ENCODE measurements around the gene ABLIM2.

The ABLIM2 gene

GRCh38 chr4:8083086-8083825 is 75.4 kb downstream of the ABLIM2 start:
- no peak for DNase-seq (ENCODE audit: low spot score)

DNA sequence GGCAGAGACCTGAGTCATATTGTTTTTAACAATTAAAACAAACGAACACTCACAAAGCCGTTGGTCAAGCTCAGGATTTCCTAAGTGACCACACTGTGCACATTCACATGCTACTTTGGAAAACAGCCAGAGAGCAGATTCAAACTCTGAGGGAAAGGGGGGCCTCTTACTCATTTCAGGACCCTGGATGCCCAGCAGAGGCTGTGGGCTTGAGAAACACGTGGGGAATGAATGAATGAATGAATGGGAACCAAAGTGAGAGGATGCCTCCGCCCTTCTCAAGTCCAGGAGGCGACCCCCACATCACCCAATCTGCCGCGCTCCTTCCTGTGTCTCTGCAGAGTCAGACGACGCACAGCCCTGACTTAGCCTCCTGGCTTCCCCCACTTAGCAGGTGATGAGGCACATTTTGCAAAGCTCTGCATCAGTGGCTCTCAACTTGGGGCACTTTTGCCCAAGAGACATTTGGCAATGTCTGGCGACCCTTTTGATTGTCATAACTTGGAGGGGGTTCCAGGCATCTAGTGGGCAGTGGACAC is 76.0 kb downstream of the ABLIM2 start:
- no peak for DNase-seq (ENCODE audit: low spot score)

DNA sequence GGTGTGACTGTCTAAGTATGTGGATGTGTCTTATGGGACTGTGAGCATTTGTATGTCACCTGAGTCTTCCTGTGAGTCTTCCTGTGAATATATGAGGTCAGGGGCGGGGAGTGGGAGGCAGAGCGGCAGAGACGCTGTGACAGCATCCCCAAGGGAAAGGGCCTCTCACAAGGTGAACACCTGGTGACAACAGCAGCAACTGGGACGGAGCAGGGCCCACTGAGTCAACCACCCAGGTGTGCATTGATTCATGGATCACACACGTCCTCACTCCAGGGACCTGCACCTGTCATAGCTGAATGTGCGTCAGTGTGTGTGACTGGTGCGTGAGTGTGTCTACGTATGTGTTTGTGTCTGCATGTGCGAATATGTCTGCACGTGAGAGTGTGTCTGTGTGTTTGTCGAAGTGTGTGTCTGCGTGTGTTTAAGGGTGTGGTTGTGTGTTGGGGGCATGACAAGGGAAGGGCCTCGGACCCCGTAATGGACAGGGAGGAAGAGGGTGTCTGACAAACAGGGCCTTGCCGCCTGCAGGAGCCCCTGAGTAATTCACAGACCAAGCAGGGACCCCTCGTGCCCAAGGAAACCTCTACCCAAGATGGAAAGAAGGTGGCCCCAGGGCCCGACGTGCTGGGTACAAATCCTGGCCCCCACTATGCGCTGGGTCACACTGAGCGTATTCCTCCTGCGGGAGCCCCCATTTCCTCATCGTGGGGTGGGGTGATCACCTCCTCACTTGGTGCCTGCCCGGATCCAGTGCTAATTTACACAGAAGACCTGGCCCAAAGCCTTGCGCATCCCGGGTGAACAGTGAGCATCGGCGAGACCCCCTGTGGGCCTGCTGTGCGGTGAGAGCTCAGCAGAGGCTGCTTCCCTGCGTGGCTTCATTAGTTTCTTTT is 76.7 kb downstream of the ABLIM2 start:
- DNase-seq (ENCODE audit: low spot score): no peak

GRCh38 chr4:8081171-8081570 is 77.4 kb downstream of the ABLIM2 start:
- DNase-seq (ENCODE audit: low spot score): no peak

GRCh38 chr4:8080754-8081065 is 77.9 kb downstream of the ABLIM2 start:
- no peak for DNase-seq (ENCODE audit: low spot score)

DNA sequence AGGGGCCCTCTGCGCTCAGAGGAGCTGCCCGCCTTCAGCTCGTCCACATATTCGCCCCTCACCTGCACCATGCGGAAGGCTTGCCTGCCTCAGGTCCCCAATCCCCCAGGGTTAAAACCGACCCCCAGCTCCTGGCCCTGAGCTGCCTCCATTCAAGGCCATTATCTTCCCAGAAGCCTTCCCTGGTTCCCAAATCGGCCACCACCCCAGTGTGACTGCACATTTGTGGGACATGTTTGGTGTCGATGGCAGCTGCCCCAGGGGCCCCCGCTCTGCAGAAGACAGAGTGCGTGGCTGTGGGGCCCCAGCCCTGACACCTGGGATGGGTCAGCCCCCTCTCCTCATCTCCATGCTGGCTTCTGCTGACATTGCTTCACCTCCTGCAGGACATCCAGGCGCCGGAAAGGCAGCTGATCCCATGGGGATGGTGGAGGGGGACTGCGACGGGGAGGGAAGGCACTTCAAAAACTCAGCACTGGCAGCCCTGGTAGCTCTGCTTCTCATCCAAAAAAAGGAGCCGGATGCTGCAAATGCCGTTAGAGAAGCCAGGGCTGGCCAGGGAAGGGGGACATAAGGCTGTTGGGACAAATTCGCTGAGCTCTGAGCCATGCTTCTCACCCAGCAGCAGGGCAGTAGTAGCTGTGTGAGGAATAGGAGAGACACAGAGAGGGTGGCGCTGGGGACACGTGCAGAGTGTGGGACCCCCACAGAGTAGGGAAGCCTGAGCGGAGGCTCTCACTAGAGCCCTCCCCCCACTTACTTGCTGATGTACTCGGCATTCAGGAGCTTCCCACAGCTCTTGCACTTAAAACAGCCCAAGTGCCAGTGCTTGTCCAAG is 78.5 kb downstream of the ABLIM2 start:
- DNase-seq (ENCODE audit: low spot score): no peak

DNA sequence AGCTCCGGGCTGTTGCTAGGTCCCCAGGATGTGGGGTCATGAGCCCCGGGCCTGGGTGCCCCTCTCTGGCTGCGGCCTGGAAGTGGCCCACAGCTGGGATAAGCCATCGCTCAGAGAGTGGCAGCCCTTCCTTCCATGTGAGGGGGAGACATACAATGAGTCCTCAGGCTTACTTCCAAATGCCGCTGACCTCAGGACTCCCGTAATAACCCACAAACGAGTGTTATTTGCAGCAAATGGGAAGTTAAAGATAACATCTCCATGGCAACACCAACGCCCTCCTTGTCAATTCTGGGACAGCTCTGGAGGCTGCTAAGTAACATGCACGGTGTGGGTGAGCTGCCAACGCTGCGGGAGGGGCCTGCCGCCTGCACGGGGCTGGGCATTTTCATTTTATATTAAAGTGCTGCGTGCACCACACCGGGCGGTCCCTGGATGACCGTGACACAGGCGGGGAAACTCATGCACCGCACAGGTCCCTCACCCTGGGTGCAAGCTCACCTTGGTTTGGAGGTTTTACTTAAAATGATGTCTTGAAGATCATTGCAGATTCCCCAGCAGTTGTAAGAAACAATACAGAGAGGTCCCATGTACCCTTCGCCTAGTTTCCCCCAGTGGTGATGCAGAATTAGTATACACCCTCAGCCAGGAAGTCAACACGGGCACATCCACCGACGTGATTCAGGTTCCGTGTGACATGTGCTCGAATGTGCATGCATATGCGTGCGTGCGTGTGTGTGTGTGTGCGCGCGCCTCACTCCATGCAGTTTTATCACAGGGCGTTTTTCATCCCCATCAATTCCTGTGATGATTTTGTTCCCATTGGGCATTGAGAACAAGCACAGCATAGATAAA is 79.4 kb downstream of the ABLIM2 start:
- DNase-seq (ENCODE audit: low spot score): no peak

DNA sequence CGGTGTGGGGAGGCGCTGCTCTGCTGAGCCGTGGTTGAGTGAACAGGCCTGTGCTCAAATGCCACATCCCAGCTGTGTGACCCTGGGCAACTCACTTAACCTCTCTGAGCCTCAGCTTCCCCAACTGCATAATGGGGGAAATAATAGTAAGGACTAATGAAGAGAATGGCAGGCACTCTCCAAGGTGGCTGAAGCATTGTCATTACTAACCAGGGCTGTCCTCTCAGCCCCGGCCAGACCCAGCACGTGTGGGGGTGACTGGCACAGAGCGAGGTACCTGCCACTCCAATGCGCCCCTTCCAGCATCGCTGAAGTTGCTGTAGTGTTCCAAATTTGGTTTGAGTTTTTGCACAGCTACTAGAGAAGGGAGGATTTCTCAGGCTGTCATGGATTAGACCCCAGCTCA is 80.0 kb downstream of the ABLIM2 start:
- DNase-seq (ENCODE audit: low spot score): no peak

DNA sequence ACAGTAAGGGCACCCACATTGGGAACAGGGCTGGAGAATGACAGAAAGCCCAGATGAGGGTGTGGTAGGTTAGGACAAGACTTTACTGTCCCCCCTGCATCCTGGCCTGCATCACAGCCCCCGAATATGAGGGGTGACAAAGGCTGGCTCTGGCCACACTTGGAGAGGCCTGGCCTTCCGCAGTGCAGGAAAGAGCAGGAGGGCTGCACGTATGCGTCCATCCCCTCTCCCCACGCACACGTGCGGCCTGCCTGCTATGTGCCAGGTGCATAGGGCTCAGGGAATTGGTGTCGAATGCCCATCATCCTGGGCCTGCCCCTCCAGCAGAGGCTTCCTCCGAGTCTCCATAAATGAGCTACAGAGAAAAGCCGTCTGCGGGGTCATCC is 80.5 kb downstream of the ABLIM2 start:
- no peak for DNase-seq (ENCODE audit: low spot score)

GRCh38 chr4:8077181-8078108 is 81.2 kb downstream of the ABLIM2 start:
- DNase-seq (ENCODE audit: low spot score): no peak

- DNase-seq (ENCODE audit: low spot score): no peak
Measured at GRCh38 chr4:8076023-8076422, 82.6 kb downstream of the ABLIM2 start.

DNA sequence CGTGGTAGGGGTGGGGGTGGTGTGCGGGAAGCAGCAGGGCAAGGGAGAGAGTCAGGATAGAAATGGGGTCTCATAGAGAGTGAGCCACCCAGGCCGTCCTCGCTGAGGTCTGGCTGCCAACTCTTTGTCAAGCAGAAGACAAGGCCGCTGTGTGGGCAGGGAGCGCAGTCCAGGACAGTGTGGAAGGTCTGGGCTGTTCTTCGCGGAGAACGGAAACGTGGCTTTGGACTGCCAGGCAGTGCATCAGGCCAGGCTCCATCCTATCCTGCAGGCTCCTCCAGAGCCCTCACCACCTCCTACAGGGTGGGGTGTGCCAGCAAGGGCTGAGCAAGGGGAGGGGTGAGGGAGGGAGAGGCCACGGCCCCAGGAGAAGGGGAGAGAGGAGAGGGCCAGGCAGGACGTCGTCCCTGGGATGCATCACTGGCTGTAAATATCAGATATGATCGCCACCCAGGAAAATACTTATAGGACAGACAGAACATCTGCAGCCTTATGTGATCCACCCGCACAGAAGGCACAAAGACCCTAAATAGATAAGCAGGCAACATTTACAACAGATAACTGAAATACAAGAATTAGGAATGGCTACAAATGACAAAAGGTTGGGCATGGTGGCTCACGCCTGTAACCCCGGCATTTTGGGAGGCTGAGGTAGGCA is 85.3 kb downstream of the ABLIM2 start:
- no peak for DNase-seq (ENCODE audit: low spot score)

GRCh38 chr4:8072235-8072968 is 86.2 kb downstream of the ABLIM2 start:
- DNase-seq (ENCODE audit: low spot score): no peak

GRCh38 chr4:8071766-8072165 is 86.8 kb downstream of the ABLIM2 start:
- DNase-seq (ENCODE audit: low spot score): no peak

GRCh38 chr4:8070736-8071718 is 87.6 kb downstream of the ABLIM2 start:
- DNase-seq (ENCODE audit: low spot score): no peak

- DNase-seq (ENCODE audit: low spot score): no peak
Measured at GRCh38 chr4:8069102-8069752, 89.4 kb downstream of the ABLIM2 start.
